Peyer's patch (tissue), 4 donors: Measurements from ENCODE around the gene RAD50. TPM values are rescaled to one million over a fixed set of nuclear protein-coding genes. Genes with fewer than 3 reads are reported as not detected.
"Not testable (repeated sequence)": the region's sequence is repeated elsewhere in the genome, so short reads cannot be mapped to it uniquely, and the experiment has no call there.

ENCODE experiments used
- DNase-seq, 3 donors: peaks; one replicate each; pipeline ENCODE4 v3.0.0-alpha.2; 2017 to 2019
- H3K27ac ChIP-seq, 4 donors: fragments of 200-600 bp; sonication (generic); one replicate each; pipeline ENCODE4 v1.5.1; 2016 to 2019
- H3K27me3 ChIP-seq, 2 donors: fragments of 200-600 bp; sonication (generic); one replicate each; pipeline ENCODE4 v1.5.1; 2019
- H3K36me3 ChIP-seq, 3 donors: fragments of 200-600 bp; sonication (generic); one replicate each; pipeline ENCODE4 v1.5.1; 2016 to 2019
- H3K4me1 ChIP-seq, 4 donors: fragments of 200-600 bp; sonication (generic); one replicate each; pipeline ENCODE4 v1.5.1; 2016 to 2019
- H3K4me3 ChIP-seq, 4 donors: fragments of 200-600 bp; sonication (generic); 1 replicate in 3 of 4; 2 replicates in 1 of 4; pipeline ENCODE4 v1.5.1; 2016 to 2019; ENCODE audit warnings: mild to moderate bottlenecking in 1 of 4
- H3K9me3 ChIP-seq, 4 donors: fragments of 200-600 bp; sonication (generic); one replicate each; pipeline ENCODE4 v1.5.1; 2016 to 2019; ENCODE audit warnings: mild to moderate bottlenecking in 1 of 4
- POLR2A ChIP-seq, 2 donors: fragments of 450-650 bp; IDR thresholded peaks; one replicate each; pipeline ENCODE4 v1.5.1; 2017; ENCODE audit warnings: antibody characterized with exemption in 2 of 2, mild to moderate bottlenecking in 2 of 2, moderate library complexity in 2 of 2
- total RNA-seq, 4 donors: library from RNA; depleted of rRNA; stranded (reverse); fragments of >200 nt; gene quantifications; one replicate each; pipeline ENCODE4 v1.1.0, GENCODE V29; 2016
- TF ChIP-seq, protein P1 (sequence below), 6 experiments: fragments of 450-650 bp in 4 of 6; fragments of 200-600 bp in 2 of 6; sonication (generic) in 1 of 6; IDR thresholded peaks; one replicate each; pipeline ENCODE4 v1.5.1; 2017 to 2019; ENCODE audit warnings: antibody characterized with exemption in 6 of 6, mild to moderate bottlenecking in 3 of 6, moderate library complexity in 1 of 6

RAD50 gene
- total RNA-seq, 4 donors from 2014 or later, result 47.5 to 102 (median 54.3) TPM

DNA sequence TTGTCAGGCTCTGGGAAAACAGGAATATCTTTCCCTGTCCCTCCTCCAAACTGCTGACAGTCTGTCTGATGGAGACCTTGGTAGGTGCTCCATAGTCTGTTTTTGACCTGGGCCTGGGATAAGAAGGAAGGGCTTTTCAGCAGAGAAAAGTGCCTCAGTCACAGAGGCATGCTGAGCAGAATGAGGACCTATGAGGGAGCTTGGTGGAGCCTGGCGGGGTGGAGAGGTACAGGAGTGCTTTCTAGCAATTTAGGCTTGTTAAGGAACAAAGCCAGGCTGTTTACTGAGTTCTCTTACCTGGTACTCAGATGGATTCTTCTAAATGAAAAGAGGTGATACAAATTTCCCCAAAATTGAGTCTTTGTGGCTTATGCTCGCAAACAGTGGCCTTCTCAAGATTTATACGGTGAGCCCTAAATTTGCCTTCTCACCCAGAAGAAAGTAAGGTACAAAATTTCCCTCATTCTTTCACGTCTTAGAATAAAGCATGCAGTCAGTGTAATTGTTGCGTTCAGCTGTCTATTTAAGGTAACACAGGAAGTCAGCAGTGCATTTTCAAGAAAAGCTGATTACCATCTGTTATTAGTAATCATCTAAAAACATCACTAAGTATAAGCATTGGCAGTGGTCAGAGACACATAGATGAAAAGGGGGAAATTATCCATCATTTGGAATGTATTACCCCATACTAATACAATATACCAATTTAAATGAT is 72.6 kb downstream of the RAD50 start:
- Histone ChIP-seq H3K27me3 (no peaks in the 10 kb centered on the region), H3K4me1 (no peaks in the 10 kb centered on the region), H3K9me3 (no peaks in the 10 kb centered on the region), H3K36me3 (peaks cover 0 to 22% (median 0%) of the 10 kb centered on the region in 3 donors), H3K4me3 (no peak overlapping the region), H3K27ac (no peak overlapping the region)
- no peak for DNase-seq
- TF ChIP-seq, protein P1, sequence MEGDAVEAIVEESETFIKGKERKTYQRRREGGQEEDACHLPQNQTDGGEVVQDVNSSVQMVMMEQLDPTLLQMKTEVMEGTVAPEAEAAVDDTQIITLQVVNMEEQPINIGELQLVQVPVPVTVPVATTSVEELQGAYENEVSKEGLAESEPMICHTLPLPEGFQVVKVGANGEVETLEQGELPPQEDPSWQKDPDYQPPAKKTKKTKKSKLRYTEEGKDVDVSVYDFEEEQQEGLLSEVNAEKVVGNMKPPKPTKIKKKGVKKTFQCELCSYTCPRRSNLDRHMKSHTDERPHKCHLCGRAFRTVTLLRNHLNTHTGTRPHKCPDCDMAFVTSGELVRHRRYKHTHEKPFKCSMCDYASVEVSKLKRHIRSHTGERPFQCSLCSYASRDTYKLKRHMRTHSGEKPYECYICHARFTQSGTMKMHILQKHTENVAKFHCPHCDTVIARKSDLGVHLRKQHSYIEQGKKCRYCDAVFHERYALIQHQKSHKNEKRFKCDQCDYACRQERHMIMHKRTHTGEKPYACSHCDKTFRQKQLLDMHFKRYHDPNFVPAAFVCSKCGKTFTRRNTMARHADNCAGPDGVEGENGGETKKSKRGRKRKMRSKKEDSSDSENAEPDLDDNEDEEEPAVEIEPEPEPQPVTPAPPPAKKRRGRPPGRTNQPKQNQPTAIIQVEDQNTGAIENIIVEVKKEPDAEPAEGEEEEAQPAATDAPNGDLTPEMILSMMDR (IDR thresholded peaks at IDR 0.05), result no peak
- TF ChIP-seq POLR2A (IDR thresholded peaks at IDR 0.05), result no peak

DNA sequence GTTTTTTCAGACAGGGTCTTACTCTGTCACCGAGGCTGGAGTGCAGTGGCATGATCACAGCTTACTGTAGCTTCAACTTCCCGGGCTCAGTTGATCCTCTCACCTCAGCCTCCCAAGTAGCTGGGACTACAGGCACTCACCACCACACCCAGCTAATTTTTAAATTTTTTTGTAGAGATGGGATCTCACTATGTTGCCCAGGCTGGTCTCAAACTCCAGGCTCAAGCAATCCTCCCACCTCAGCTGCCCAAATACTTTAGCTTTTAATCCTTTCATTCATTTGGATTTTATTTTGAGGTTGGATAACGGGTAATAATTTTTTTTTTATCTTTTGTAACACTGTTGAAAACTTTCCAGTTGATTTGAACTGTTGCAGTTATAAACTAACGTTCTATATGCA is 76.8 kb downstream of the RAD50 start:
- not testable (repeated sequence) for H3K9me3 ChIP-seq, H3K27me3 ChIP-seq, H3K4me3 ChIP-seq, H3K27ac ChIP-seq, DNase-seq, H3K4me1 ChIP-seq
- peaks cover 0 to 41% (median 0%) of the 10 kb centered on the region in 3 donors for H3K36me3 ChIP-seq

DNA sequence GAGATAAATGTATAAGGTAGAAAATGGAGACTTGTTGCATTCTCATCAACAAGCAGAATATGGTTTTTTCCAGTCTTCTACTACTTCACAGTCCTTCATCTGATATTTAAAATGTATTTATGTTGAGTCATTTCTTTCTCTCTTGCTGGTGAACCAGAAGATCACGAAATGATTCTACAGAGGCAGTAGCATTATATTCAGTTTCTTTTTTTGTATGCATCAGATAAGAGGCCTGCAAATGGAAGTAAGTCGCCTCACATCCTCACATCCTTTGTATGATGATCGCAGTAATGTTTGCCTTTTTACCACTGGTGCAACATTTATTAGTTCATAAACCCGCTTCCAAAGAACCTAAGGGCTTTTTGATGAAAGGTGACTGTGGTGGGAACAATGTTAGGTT is 79.1 kb downstream of the RAD50 start:
- Histone ChIP-seq H3K27me3 (no peaks in the 10 kb centered on the region), H3K4me1 (no peaks in the 10 kb centered on the region), H3K36me3 (peaks cover 0 to 57% (median 0%) of the 10 kb centered on the region in 3 donors), H3K9me3 (no peaks in the 10 kb centered on the region), H3K4me3 (no peak overlapping the region), H3K27ac (no peak overlapping the region)
- DNase-seq, result no peak
- TF ChIP-seq, protein P1 (IDR thresholded peaks at IDR 0.05), result no peak
- no peak for TF ChIP-seq POLR2A (IDR thresholded peaks at IDR 0.05)

DNA sequence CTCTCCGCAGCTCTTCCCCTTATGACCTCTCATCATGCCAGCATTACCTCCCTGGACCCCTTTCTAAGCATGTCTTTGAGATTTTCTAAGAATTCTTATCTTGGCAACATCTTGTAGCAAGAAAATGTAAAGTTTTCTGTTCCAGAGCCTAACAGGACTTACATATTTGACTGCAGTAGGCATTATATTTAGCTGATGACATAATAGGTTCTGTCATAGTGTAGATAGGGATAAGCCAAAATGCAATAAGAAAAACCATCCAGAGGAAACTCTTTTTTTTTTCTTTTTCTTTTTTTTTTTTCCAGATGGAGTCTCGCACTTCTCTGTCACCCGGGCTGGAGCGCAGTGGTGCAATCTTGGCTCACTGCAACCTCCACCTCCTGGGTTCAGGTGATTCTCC is 80.5 kb downstream of the RAD50 start:
- peaks cover 0 to 62% (median 0%) of the 10 kb centered on the region in 3 donors for H3K36me3 ChIP-seq
- TF ChIP-seq, protein P1 (IDR thresholded peaks at IDR 0.05), result no peak
- TF ChIP-seq POLR2A (IDR thresholded peaks at IDR 0.05), result no peak
- DNase-seq, result no peak
- H3K4me3 ChIP-seq, result no peak overlapping the region
- H3K27me3 ChIP-seq, result no peaks in the 10 kb centered on the region
- H3K4me1 ChIP-seq, result no peaks in the 10 kb centered on the region
- no peak overlapping the region for H3K27ac ChIP-seq
- H3K9me3 ChIP-seq, result no peaks in the 10 kb centered on the region

DNA sequence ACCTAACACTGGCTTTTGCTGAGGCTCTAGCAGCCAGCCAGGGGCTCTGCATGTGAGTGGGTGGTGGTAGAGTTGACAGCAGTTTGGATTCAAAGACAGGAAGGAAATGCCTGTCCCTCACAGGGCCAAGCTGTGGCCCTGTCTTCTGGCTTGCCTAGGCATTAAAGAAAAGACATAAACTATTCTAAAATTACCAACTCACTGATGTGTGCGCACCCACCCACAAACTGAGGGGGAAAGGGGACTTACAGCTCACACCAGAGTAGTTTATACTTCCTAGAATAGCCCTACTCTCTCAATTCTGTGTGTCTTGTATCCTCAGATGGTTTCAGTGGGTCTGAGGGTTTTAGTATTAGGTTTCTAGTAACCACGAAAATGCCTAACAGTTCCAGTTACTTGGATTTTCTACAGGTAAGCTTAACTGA is 82.9 kb downstream of the RAD50 start:
- Histone ChIP-seq H3K27ac (no peak overlapping the region), H3K4me1 (no peaks in the 10 kb centered on the region), H3K9me3 (no peaks in the 10 kb centered on the region), H3K36me3 (peaks cover 0 to 67% (median 0%) of the 10 kb centered on the region in 3 donors), H3K27me3 (no peaks in the 10 kb centered on the region), H3K4me3 (no peak overlapping the region)
- TF ChIP-seq, protein P1 (IDR thresholded peaks at IDR 0.05), result no peak
- no peak for TF ChIP-seq POLR2A (IDR thresholded peaks at IDR 0.05)
- DNase-seq, result no peak

DNA sequence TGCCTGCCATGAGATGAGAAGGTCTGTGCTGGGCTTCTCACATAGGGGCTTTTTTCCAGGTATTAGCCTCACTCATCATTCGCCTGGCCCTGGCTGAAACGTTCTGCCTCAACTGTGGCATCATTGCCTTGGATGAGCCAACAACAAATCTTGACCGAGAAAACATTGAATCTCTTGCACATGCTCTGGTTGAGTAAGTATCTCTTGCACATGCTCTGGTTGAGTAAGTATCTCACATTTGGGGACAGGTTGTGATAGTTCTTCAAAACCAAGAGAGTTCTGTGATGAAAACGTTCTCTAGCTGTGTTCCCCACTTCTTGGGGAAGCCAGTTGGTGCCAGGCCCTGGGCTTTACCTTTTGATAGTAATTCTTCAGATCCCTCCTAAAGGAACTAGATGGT is 83.8 kb downstream of the RAD50 start:
- H3K9me3 ChIP-seq, result no peaks in the 10 kb centered on the region
- H3K36me3 ChIP-seq, result peaks cover 0 to 67% (median 0%) of the 10 kb centered on the region in 3 donors
- TF ChIP-seq, protein P1 (IDR thresholded peaks at IDR 0.05), result no peak
- TF ChIP-seq POLR2A (IDR thresholded peaks at IDR 0.05), result no peak
- H3K27me3 ChIP-seq, result no peaks in the 10 kb centered on the region
- H3K4me1 ChIP-seq, result no peaks in the 10 kb centered on the region
- no peak overlapping the region for H3K4me3 ChIP-seq
- no peak for DNase-seq
- H3K27ac ChIP-seq, result no peak overlapping the region
